Skeletal muscle tissue (tissue), 4 donors: Measurements from ENCODE around the gene GRM4. TPM values are rescaled to one million over a fixed set of nuclear protein-coding genes. Genes with fewer than 3 reads are reported as not detected.

Experiments
- H3K27ac ChIP-seq: one replicate; pipeline ENCODE4 v1.7.0; 2013; ENCODE audit warnings: mild to moderate bottlenecking, low read depth, low read length, inconsistent platforms
- H3K27me3 ChIP-seq, 3 donors: one replicate each; pipeline ENCODE4 v1.7.0; 2013; ENCODE audit warnings: low read length in 3 of 3; ENCODE audit not compliant: control insufficient read depth in 3 of 3, insufficient read depth in 3 of 3
- H3K36me3 ChIP-seq, 3 donors: one replicate each; pipeline ENCODE4 v1.7.0; 2013; ENCODE audit warnings: low read length in 3 of 3; ENCODE audit not compliant: control insufficient read depth in 3 of 3, insufficient read depth in 3 of 3
- H3K4me1 ChIP-seq, 3 donors: one replicate each; pipeline ENCODE4 v1.7.0; 2013; ENCODE audit warnings: low read length in 3 of 3, mild to moderate bottlenecking in 3 of 3; ENCODE audit not compliant: control insufficient read depth in 3 of 3, insufficient read depth in 3 of 3
- H3K4me3 ChIP-seq, 3 donors: one replicate each; pipeline ENCODE4 v1.7.0; 2013; ENCODE audit warnings: low read length in 3 of 3
- H3K9ac ChIP-seq, 3 donors: one replicate each; pipeline ENCODE4 v1.7.0; 2013; ENCODE audit warnings: low read length in 3 of 3, mild to moderate bottlenecking in 3 of 3, moderate library complexity in 2 of 3, low read depth in 1 of 3
- H3K9me3 ChIP-seq, 3 donors: one replicate each; pipeline ENCODE4 v1.7.0; 2013; ENCODE audit warnings: low read length in 3 of 3; ENCODE audit not compliant: control insufficient read depth in 3 of 3
- total RNA-seq: library from RNA; depleted of rRNA; stranded (reverse); fragments of >200 nt; gene quantifications from one replicate; pipeline ENCODE4 v1.2.3, GENCODE V29; 2014
- donor health status: Osteomylitis.

GRM4 gene
- total RNA-seq, 1 donor from 2014 or later = 1.6 TPM

DNA sequence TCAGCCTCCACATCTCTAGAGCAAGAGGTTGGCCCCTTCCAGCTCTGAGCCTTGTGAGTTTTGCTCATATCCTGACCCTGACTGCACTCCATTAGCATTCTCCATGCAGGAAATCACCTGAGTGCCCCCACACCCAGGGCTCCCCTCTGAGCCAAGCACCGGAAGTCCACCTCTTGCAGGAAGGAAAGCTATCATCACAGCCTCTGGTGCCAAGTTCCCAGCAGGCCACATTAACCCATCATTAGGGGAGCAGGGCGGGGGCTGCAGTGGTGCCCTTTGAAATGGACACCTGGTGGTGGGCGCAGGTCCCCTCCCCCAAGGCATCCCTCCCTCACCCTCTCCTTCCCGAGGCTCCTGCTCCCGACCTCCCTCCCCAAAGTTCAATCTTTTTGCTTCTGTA is 16.1 kb downstream of the GRM4 start:
- Histone ChIP-seq H3K27me3 (peaks cover 26 to 43% (median 30%) of the 10 kb centered on the region in 3 donors), H3K9ac (no peak overlapping the region), H3K9me3 (no peaks in the 10 kb centered on the region), H3K4me1 (no peaks in the 10 kb centered on the region), H3K36me3 (no peaks in the 10 kb centered on the region), H3K4me3 (no peak overlapping the region), H3K27ac (no peak overlapping the region)

DNA sequence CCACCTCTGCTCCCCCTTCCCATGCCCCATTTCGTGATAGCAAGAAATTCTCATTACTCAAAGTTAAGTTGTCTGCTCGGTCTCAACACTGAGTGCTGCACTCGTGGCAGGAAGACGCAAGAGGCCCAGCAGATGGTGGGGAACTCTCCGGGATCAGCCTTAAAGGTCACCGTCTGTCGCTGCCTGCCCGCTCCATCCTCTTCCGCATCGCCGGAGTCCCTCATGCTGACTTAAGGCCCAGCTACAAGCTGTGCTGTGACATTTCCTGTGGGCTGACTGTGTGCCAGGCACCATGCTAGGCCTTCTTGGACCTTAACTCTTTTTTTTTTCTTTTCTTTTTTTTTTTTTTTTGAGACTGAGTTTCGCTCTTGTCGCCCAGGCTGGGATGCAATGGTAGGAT is 17.8 kb downstream of the GRM4 start:
- no peak overlapping the region for H3K27ac ChIP-seq
- H3K9me3 ChIP-seq = no peaks in the 10 kb centered on the region
- no peak overlapping the region for H3K4me3 ChIP-seq
- H3K27me3 ChIP-seq = peaks cover 17 to 38% (median 31%) of the 10 kb centered on the region in 3 donors
- H3K4me1 ChIP-seq = no peaks in the 10 kb centered on the region
- no peak overlapping the region for H3K9ac ChIP-seq
- H3K36me3 ChIP-seq = no peaks in the 10 kb centered on the region

DNA sequence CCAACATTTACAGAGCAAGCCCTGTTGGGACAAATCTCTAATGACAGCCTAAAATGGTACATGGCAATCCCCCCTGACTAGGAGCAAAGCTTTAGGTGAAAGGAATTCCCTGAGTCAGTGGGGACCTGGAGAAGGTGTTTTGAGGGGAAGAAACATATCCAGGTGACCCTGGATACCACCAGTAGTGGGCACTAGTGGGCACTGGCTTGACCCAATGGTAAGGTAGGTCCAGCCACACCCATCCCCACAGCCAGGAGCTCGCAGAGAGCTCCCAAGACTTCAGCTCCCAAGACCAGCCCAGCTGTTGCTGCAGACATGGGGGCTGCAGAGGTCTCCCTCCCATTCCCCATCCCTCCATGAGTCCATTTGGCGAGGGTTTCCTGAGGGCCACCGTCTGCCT is 19.5 kb downstream of the GRM4 start:
- H3K4me1 ChIP-seq = no peaks in the 10 kb centered on the region
- H3K9me3 ChIP-seq = no peaks in the 10 kb centered on the region
- H3K27ac ChIP-seq = no peak overlapping the region
- H3K9ac ChIP-seq = no peak overlapping the region
- no peaks in the 10 kb centered on the region for H3K36me3 ChIP-seq
- H3K4me3 ChIP-seq = no peak overlapping the region
- peaks cover 12 to 35% (median 33%) of the 10 kb centered on the region in 3 donors for H3K27me3 ChIP-seq

DNA sequence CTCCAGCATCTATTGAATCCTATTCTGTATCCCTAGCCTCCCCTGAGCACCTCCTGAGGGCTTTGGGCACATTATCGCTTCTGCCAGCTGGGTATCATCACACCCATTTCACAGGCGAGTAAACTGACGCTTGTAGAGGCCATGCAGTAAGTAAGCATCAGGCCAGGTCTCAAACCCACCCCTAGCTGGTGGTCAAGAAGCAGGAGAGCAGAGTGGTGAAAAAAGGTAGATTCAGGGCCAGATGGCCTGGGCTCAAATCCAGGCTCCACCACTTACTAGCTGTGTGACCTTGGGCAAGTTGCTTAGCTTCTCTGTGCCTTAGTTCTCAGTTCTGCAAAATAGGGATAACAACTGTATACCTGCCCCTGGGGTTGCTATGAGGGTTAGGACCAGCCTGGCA is 19.9 kb downstream of the GRM4 start:
- no peaks in the 10 kb centered on the region for H3K36me3 ChIP-seq
- H3K27me3 ChIP-seq = peaks cover 15 to 38% (median 36%) of the 10 kb centered on the region in 3 donors
- no peak overlapping the region for H3K27ac ChIP-seq
- H3K9ac ChIP-seq = no peak overlapping the region
- H3K4me1 ChIP-seq = no peaks in the 10 kb centered on the region
- H3K9me3 ChIP-seq = no peaks in the 10 kb centered on the region
- no peak overlapping the region for H3K4me3 ChIP-seq

DNA sequence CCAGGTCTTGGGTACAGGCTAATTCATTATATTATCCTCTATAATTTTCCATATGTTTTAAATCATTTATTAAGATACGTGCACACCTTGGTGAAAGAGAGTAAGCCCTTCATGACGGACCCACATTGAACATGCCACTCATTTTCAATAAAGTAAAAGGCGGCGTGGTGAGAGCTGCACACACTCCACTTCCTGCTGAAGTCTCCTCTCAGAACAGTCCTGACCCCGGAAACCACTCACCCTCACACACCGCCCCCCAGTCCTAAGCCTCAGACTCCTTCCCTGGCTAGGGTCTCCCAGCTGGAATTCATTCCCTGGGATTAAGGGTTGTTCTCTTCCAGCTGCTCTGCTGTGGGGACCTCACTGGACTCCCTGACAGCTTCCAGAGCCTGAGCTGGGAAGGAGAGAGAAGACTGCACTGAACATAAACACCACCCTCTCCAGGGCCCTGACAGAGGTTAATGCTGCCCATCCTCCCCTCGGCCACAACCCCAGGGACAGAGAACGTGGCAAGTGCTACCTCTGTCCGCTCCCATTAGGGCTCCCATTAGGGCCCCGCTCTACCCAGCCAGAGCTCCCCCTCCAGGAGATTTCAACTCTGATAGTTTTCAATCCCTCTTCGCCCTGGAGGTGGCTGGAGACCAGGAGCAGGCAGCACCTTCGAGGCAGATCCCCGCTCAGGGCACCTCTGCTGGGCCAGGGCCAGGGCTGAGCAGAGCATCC is 24.8 kb downstream of the GRM4 start:
- Histone ChIP-seq H3K27me3 (peaks cover 15 to 50% (median 37%) of the 10 kb centered on the region in 3 donors), H3K4me3 (no peak overlapping the region), H3K27ac (no peak overlapping the region), H3K4me1 (no peaks in the 10 kb centered on the region), H3K9me3 (no peaks in the 10 kb centered on the region), H3K9ac (no peak overlapping the region), H3K36me3 (no peaks in the 10 kb centered on the region)

DNA sequence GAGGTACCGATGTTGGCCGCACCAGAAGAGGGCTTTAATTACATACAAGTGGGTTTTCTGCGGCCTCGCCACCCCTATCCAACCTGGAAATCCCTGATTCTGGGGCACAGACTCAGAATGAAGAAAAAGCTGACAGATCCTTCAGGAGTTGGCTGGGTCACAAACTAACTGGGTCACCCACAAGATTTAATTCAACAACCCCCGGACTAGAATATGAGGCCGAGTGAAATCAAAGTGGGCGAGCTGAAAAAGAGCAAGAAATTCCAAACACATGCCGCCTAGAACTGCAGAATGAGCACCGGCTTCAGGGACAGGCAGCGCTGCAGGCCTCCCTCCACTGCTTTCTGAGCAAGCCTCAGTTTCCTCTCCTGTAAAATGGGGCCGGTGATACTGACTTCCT is 30.0 kb downstream of the GRM4 start:
- H3K27ac ChIP-seq = no peak overlapping the region
- no peak overlapping the region for H3K4me3 ChIP-seq
- no peaks in the 10 kb centered on the region for H3K36me3 ChIP-seq
- no peaks in the 10 kb centered on the region for H3K4me1 ChIP-seq
- no peaks in the 10 kb centered on the region for H3K9me3 ChIP-seq
- H3K9ac ChIP-seq = no peak overlapping the region
- H3K27me3 ChIP-seq = peaks cover 14 to 48% (median 46%) of the 10 kb centered on the region in 3 donors

DNA sequence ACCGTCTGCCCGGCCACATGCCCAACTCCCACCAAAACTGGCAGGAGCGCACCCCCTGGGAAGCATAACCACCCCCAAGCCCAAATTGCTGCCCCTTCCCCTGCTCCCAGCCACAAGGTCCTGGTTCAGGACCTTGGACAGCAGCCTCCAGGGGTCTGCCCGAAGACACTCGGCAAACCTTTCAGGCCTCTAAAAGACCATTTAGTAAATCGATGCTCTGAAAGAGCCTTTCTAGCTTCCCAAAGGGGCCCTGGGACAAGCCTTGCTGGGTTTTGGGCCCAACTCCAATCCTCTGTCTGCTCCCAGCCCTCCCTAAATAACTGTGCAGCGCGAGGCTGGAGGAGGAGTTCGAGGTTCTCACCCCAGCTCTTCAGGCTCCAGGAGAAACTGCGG is 30.5 kb downstream of the GRM4 start:
- peaks cover 14 to 52% (median 51%) of the 10 kb centered on the region in 3 donors for H3K27me3 ChIP-seq
- H3K4me1 ChIP-seq = no peaks in the 10 kb centered on the region
- no peak overlapping the region for H3K9ac ChIP-seq
- no peaks in the 10 kb centered on the region for H3K36me3 ChIP-seq
- H3K4me3 ChIP-seq = no peak overlapping the region
- H3K9me3 ChIP-seq = no peaks in the 10 kb centered on the region
- H3K27ac ChIP-seq = no peak overlapping the region

DNA sequence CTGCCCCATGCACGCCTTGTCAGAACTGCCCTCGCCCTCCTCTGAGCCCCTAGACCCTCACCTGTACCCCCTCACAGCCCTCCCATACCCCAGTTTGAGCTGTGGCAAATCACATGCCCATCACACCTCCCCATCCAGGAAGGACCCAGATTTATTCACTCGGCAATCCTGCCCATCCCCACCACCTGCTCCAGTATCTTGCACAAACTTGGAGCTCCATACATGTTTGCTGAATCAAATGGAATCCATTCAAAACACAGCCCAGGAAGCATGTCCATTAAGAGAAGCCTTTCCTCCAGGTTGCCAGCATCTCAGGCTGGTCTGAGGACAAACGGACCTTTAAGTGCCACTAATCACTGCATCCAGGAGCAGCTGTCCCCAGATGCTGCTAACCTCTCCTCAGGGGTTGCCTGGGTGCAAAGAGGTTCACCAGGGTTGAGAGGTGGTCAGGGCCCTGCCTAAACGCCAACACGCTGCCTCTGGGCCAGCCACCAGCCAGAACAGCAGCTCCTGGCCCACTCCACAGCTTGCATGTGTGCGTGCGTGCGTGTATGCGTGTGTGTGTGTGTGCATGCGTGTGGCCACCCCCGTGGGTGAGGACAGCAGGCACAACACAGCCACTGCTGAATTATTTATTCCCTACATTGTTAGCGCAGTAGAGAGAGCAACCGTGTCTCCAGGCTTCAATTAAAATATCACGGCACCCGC is 31.0 kb downstream of the GRM4 start:
- Histone ChIP-seq H3K27me3 (peaks cover 14 to 52% (median 52%) of the 10 kb centered on the region in 3 donors), H3K36me3 (no peaks in the 10 kb centered on the region), H3K9me3 (no peaks in the 10 kb centered on the region), H3K9ac (no peak overlapping the region), H3K4me1 (no peaks in the 10 kb centered on the region), H3K27ac (no peak overlapping the region), H3K4me3 (no peak overlapping the region)

DNA sequence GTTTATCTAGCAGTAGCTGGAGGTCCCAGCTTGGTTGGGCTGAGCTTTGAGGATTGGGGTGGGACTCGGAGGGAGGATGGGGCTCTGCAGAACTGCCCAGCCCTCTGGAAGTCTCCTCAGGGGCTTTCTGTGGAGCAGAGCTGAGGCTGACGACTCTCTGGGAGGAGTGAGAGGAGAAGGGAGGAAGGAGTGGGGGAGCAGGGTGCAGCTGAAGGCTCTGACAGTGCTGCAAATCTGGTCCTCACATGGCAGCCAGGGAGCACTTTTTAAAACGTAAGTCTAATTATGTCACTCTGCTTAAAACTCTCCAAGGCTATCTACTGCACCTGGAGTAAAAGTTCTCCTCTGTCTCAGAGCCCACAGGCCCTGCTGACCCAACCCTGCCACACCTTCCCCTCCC is 32.4 kb downstream of the GRM4 start:
- H3K4me3 ChIP-seq = no peak overlapping the region
- H3K36me3 ChIP-seq = no peaks in the 10 kb centered on the region
- H3K4me1 ChIP-seq = no peaks in the 10 kb centered on the region
- H3K9me3 ChIP-seq = no peaks in the 10 kb centered on the region
- peaks cover 14 to 54% (median 50%) of the 10 kb centered on the region in 3 donors for H3K27me3 ChIP-seq
- H3K27ac ChIP-seq = no peak overlapping the region
- H3K9ac ChIP-seq = no peak overlapping the region

DNA sequence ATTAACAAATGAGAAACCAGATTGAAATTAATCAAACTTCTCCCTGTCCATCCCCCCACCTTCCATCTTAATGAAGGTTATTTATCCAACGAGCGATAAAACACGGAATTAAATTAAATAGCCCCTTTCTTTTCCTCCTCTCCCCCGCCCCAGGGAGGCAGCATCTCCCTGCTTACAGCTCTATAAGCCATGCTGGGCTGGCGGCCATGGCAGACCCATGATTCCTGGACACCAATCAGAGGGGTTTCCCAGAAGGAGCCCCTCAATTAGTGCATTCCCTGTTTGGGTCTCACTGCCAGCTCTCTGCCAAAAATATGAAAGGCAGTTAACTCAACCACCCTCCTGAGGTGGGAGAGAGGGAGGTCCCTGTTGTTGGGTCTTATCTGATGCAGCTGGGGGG is 33.8 kb downstream of the GRM4 start:
- H3K9ac ChIP-seq = no peak overlapping the region
- H3K36me3 ChIP-seq = no peaks in the 10 kb centered on the region
- no peaks in the 10 kb centered on the region for H3K9me3 ChIP-seq
- no peaks in the 10 kb centered on the region for H3K4me1 ChIP-seq
- peaks cover 14 to 54% (median 49%) of the 10 kb centered on the region in 3 donors for H3K27me3 ChIP-seq
- no peak overlapping the region for H3K4me3 ChIP-seq
- H3K27ac ChIP-seq = no peak overlapping the region
